Stimulated activated naive CD8-positive, alpha-beta T cell treated with anti-CD3 and anti-CD28 coated beads, Interleukin-15, Interleukin-2, amounts not matched to agents 100 ng/mL and 50 ng/mL, for 24 hours (primary cell): ENCODE results near the gene C2CD4D.

Experiments
- H3K27ac Mint-ChIP-seq: one replicate; pipeline ENCODE4 v1.8.0; 2021; ENCODE audit warnings: mild to moderate bottlenecking, mixed read lengths
- H3K27me3 Mint-ChIP-seq: one replicate; pipeline ENCODE4 v1.8.0; 2021; ENCODE audit warnings: mixed read lengths
- H3K36me3 Mint-ChIP-seq: one replicate; pipeline ENCODE4 v1.8.0; 2021; ENCODE audit warnings: low read depth, mixed read lengths
- H3K4me1 Mint-ChIP-seq: one replicate; pipeline ENCODE4 v1.8.0; 2021; ENCODE audit warnings: low read depth, mixed read lengths
- H3K4me3 Mint-ChIP-seq: one replicate; pipeline ENCODE4 v1.8.0; 2021; ENCODE audit warnings: mild to moderate bottlenecking, mixed read lengths
- H3K9me3 Mint-ChIP-seq: one replicate; pipeline ENCODE4 v1.8.0; 2021; ENCODE audit warnings: mixed read lengths

The C2CD4D gene

DNA sequence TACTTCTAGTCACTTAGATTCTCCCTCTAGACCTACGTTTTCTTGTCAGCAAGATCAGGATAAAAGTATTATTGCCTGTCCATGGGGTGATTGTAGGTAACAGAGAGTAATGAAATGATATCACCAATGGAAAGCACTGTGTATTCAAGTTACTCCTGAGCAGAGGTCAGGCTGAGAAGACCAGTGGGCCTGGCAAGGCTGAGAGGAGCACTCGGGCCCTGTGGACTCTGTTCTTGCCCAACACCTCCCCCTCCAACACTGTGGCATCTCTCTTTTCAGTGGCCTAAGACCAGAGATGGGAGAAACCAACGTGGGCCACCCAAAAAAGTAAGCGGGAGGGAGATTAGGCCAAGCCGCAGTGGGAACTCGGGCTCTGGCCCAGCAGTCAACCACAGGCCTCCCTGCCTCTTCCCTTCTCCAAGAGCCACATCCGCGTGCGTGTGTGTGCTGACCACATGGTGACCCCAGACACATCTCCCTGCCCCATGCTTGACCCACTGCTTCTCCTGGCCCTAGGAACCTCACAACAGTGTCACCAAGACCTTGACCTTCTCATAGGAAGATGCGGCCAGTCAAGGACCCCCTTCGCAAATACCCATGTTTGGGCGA lies 20.3 kb downstream of the C2CD4D start:
- Mint-ChIP-seq H3K27ac (no peak overlapping the region), H3K4me1 (peaks cover 63% of the 10 kb centered on the region)

GRCh38 chr1:151817353-151817730 lies 22.3 kb downstream of the C2CD4D start:
- H3K4me3 Mint-ChIP-seq = no peak overlapping the region

More for the DNA sequence above, 20.3 kb downstream of the C2CD4D start:
- H3K27me3 Mint-ChIP-seq = no peaks in the 10 kb centered on the region
- no peak overlapping the region for H3K4me3 Mint-ChIP-seq
- H3K9me3 Mint-ChIP-seq = no peaks in the 10 kb centered on the region
- H3K36me3 Mint-ChIP-seq = no peaks in the 10 kb centered on the region

GRCh38 chr1:151816548-151817352 lies 22.9 kb downstream of the C2CD4D start:
- no peak overlapping the region for H3K27ac Mint-ChIP-seq
- no peaks in the 10 kb centered on the region for H3K27me3 Mint-ChIP-seq
- H3K9me3 Mint-ChIP-seq = no peaks in the 10 kb centered on the region
- H3K4me1 Mint-ChIP-seq = peaks cover 50% of the 10 kb centered on the region
- no peaks in the 10 kb centered on the region for H3K36me3 Mint-ChIP-seq
- H3K4me3 Mint-ChIP-seq = no peak overlapping the region

More at GRCh38 chr1:151817353-151817730, 22.3 kb downstream of the C2CD4D start:
- Mint-ChIP-seq H3K27me3 (no peaks in the 10 kb centered on the region), H3K27ac (no peak overlapping the region), H3K36me3 (no peaks in the 10 kb centered on the region), H3K4me1 (peaks cover 56% of the 10 kb centered on the region), H3K9me3 (no peaks in the 10 kb centered on the region)

DNA sequence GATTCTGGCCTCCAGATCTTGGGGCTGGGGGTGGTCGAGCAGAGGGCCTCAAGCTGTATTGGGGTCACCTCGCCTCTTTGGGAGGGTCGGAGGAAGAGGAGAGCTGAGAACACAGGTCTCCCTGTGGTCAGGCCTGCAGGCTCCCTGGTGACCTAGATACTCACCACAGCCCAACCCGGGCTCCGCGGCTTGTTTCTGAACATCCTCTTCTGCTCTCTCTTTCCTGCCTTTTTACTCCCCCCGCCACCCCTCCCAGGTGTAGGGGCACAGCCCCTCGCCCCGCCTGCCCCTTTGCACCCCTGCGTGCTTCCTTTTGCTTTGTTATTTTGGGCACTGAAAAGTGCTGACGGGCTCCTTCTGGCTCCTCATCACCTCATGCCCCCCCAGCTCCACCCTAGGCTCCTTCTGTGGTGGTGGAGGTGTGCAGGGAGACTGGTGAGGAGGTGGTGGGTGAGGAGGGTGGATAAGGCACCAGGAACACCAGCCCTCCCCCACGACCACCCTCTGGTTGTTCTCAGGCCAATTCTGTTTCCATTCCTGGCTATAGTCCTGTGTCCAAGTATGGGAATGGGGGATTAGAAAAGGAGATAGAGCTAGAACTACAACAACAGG lies 23.8 kb downstream of the C2CD4D start:
- Mint-ChIP-seq H3K27me3 (no peaks in the 10 kb centered on the region), H3K4me1 (peaks cover 41% of the 10 kb centered on the region), H3K36me3 (no peaks in the 10 kb centered on the region), H3K27ac (no peak overlapping the region), H3K4me3 (no peak overlapping the region), H3K9me3 (no peaks in the 10 kb centered on the region)

GRCh38 chr1:151814971-151815545 lies 24.6 kb downstream of the C2CD4D start:
- H3K27me3 Mint-ChIP-seq = no peaks in the 10 kb centered on the region
- H3K36me3 Mint-ChIP-seq = no peaks in the 10 kb centered on the region
- H3K4me3 Mint-ChIP-seq = no peak overlapping the region
- no peak overlapping the region for H3K27ac Mint-ChIP-seq
- no peaks in the 10 kb centered on the region for H3K9me3 Mint-ChIP-seq
- peaks cover 34% of the 10 kb centered on the region for H3K4me1 Mint-ChIP-seq

DNA sequence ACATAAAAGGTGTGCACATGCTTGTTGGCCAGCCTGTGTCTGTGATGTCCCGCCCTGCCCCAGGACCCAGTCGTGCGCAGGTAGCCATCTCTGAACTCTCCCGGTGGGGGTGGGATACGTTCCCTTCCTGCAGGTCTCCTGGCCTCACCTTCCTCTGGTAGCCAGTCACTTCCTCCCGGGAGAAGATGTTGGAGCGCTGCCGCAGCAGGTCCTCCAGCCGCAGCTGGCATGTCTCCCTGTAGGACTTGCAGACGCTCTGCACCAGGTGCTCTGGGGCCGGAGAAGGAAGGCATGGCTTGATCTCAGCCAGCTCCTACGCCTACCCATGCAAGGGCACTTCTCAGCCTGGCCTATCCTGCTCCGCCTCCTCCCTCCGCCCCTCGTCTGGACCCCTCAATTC lies 25.2 kb downstream of the C2CD4D start:
- H3K4me3 Mint-ChIP-seq = no peak overlapping the region
- no peaks in the 10 kb centered on the region for H3K27me3 Mint-ChIP-seq
- no peaks in the 10 kb centered on the region for H3K36me3 Mint-ChIP-seq
- H3K27ac Mint-ChIP-seq = no peak overlapping the region
- H3K4me1 Mint-ChIP-seq = peaks cover 27% of the 10 kb centered on the region
- H3K9me3 Mint-ChIP-seq = no peaks in the 10 kb centered on the region

DNA sequence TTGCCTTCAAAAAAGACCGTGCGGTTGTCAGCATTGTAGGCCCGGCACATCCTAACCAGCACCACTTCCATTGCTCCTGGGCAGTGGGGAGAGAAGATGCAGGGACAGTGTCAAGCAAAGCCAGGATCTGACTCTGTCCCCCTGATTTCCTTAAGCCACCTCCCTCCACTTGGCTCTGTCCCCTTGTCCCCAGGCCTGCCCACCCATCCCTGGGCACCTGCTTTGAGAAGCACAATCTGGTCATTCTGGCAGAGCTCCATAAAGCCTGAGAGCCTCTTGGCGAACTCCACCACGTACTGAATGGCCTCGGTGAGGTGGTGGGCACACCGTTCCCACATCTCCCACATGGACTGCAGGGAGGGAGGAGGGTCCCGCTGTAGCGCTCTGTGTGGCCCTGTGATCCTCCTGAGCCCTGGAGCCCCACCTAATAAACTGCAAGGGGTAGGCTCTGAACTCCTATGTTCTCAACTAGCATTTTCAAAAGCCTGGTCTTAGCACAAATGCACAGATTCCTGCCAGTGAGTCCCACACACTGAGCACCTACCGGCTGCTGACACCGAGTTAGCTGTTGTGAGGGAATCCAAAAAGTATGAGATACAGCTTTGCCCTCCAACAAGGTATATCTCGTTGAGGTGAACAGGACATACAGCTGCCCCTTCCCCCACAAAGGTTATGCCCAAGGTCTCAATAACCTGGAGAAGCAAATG lies 26.2 kb downstream of the C2CD4D start:
- no peak overlapping the region for H3K27ac Mint-ChIP-seq
- no peak overlapping the region for H3K4me3 Mint-ChIP-seq
- H3K9me3 Mint-ChIP-seq = no peaks in the 10 kb centered on the region
- no peaks in the 10 kb centered on the region for H3K27me3 Mint-ChIP-seq
- peaks cover 27% of the 10 kb centered on the region for H3K4me1 Mint-ChIP-seq
- no peaks in the 10 kb centered on the region for H3K36me3 Mint-ChIP-seq

DNA sequence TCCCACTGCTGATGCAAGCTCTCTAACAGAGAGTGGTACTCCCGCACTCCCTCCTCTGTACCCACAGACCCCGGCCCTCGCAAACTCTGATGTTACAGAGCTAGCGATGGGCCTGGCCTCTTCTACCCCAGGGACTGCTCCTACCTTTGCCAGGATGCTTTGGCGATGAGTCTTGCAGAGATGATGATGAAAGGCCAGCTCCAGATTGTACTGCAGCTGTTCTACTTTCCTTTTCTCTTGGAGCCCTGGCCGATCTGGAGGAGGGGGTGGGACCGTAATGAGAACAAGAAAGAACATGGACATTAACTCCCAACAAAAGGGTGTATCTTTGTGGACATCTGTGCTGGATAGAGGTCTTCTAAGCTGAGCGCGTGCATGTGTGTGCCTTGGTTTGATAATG lies 28.4 kb downstream of the C2CD4D start:
- no peaks in the 10 kb centered on the region for H3K9me3 Mint-ChIP-seq
- no peak overlapping the region for H3K27ac Mint-ChIP-seq
- H3K27me3 Mint-ChIP-seq = no peaks in the 10 kb centered on the region
- H3K4me1 Mint-ChIP-seq = peaks cover 14% of the 10 kb centered on the region
- H3K36me3 Mint-ChIP-seq = no peaks in the 10 kb centered on the region
- no peak overlapping the region for H3K4me3 Mint-ChIP-seq

GRCh38 chr1:151809985-151810556 lies 29.5 kb downstream of the C2CD4D start:
- Mint-ChIP-seq H3K9me3 (no peaks in the 10 kb centered on the region), H3K27me3 (no peaks in the 10 kb centered on the region), H3K4me1 (peaks cover 3% of the 10 kb centered on the region), H3K4me3 (no peak overlapping the region), H3K27ac (no peak overlapping the region), H3K36me3 (no peaks in the 10 kb centered on the region)

GRCh38 chr1:151809290-151809984 lies 30.2 kb downstream of the C2CD4D start:
- H3K27ac Mint-ChIP-seq = no peak overlapping the region
- no peaks in the 10 kb centered on the region for H3K36me3 Mint-ChIP-seq
- H3K27me3 Mint-ChIP-seq = no peaks in the 10 kb centered on the region
- no peak overlapping the region for H3K4me3 Mint-ChIP-seq
- H3K4me1 Mint-ChIP-seq = no peaks in the 10 kb centered on the region
- H3K9me3 Mint-ChIP-seq = no peaks in the 10 kb centered on the region

DNA sequence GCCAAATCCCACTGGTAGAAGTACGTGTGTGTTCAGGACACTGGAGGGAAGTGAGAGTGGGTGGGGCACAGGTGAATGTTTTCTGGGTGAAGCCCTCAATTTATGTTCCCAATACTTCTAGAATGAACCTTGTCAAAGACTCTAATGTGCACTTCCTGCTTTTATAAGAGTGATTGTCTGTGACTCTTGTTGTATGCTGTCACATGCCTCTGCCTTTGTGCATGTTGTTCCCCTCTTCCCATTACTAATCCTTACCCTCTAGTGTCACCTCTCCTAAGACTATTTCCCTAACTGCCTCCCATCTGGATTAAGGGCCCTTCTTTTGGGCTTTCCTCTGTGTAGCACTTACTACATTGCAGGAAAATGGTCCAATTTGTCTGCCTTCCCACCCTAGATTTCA lies 31.9 kb downstream of the C2CD4D start:
- Mint-ChIP-seq H3K9me3 (no peaks in the 10 kb centered on the region), H3K4me1 (no peaks in the 10 kb centered on the region), H3K27me3 (no peaks in the 10 kb centered on the region), H3K4me3 (no peak overlapping the region), H3K27ac (no peak overlapping the region), H3K36me3 (no peaks in the 10 kb centered on the region)

DNA sequence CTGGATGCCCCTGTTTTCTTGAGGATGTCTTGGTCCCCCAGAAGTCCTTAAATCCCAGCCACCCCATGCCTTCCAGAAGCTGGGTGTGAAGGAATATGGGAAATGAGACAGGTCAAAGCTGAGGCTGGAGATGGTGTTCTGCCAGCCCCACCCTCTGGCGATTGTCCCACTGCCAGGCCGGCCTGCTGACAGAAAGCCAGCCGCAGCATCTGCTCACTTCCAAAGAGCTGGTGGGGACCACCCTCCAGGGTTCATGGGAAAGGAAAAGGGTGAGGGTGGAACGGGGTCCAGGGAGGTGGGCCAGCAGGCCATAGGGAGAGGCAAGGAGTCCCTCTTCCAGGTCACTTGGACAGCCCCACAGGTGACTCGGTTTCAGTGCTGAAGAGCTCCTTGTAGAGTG lies 32.5 kb downstream of the C2CD4D start:
- H3K4me3 Mint-ChIP-seq = no peak overlapping the region
- H3K9me3 Mint-ChIP-seq = no peaks in the 10 kb centered on the region
- no peaks in the 10 kb centered on the region for H3K36me3 Mint-ChIP-seq
- H3K27ac Mint-ChIP-seq = no peak overlapping the region
- no peaks in the 10 kb centered on the region for H3K4me1 Mint-ChIP-seq
- no peaks in the 10 kb centered on the region for H3K27me3 Mint-ChIP-seq

GRCh38 chr1:151806170-151806569 lies 33.5 kb downstream of the C2CD4D start:
- Mint-ChIP-seq H3K9me3 (no peaks in the 10 kb centered on the region), H3K36me3 (no peaks in the 10 kb centered on the region), H3K27me3 (no peaks in the 10 kb centered on the region), H3K4me1 (no peaks in the 10 kb centered on the region), H3K4me3 (no peak overlapping the region), H3K27ac (no peak overlapping the region)
